Immature natural killer cell (primary cell): ENCODE data around the gene MYBBP1A. TPM values are rescaled to one million over a fixed set of nuclear protein-coding genes. Genes with fewer than 3 reads are reported as not detected.
A peak's percentile ranks its signal among the peaks of the same experiment; 100 is the strongest.

Source experiments
- DNase-seq, 3 donors: peaks; one replicate each; pipeline ENCODE4 v3.0.0; 2022; ENCODE audit warnings: mixed read lengths in 1 of 3
- H3K27ac Mint-ChIP-seq, 6 donors: one replicate each; pipeline ENCODE4 v1.8.0; 2020; ENCODE audit warnings: mixed read lengths in 6 of 6, mild to moderate bottlenecking in 5 of 6, inconsistent platforms in 4 of 6, moderate library complexity in 3 of 6
- H3K27me3 Mint-ChIP-seq, 3 donors: one replicate each; pipeline ENCODE4 v1.8.0; 2020 to 2021; ENCODE audit warnings: low read depth in 3 of 3, mild to moderate bottlenecking in 3 of 3, mixed read lengths in 3 of 3, moderate library complexity in 3 of 3, inconsistent platforms in 1 of 3
- H3K36me3 Mint-ChIP-seq, 3 donors: one replicate each; pipeline ENCODE4 v1.8.0; 2020; ENCODE audit warnings: mixed read lengths in 3 of 3, inconsistent platforms in 2 of 3, mild to moderate bottlenecking in 2 of 3
- H3K4me1 Mint-ChIP-seq, 2 donors: one replicate each; pipeline ENCODE4 v1.8.0; 2020; ENCODE audit warnings: inconsistent platforms in 2 of 2, mild to moderate bottlenecking in 2 of 2, mixed read lengths in 2 of 2, moderate library complexity in 1 of 2
- H3K4me3 Mint-ChIP-seq, 5 donors: one replicate each; pipeline ENCODE4 v1.8.0; 2020; ENCODE audit warnings: mild to moderate bottlenecking in 5 of 5, mixed read lengths in 5 of 5, inconsistent platforms in 3 of 5, moderate library complexity in 3 of 5
- H3K9me3 Mint-ChIP-seq, 6 donors: one replicate each; pipeline ENCODE4 v1.8.0; 2020; ENCODE audit warnings: mild to moderate bottlenecking in 6 of 6, mixed read lengths in 6 of 6, inconsistent platforms in 4 of 6, moderate library complexity in 3 of 6
- polyA plus RNA-seq, 3 donors: library from polyadenylated mRNA; unstranded; fragments of 300-500 nt; fragmentation: Illumina TruSeq; gene quantifications; one replicate each; pipeline ENCODE4 v1.2.3, GENCODE V29; 2021

The MYBBP1A gene
- polyA plus RNA-seq, 3 donors from 2014 or later, result 3.5 to 21.9 (median 7.2) TPM

- Mint-ChIP-seq H3K4me1 (no peaks in the 10 kb centered on the region), H3K36me3 (peaks cover 0 to 4% (median 0%) of the 10 kb centered on the region in 3 donors), H3K27me3 (peaks cover 3 to 6% (median 4%) of the 10 kb centered on the region in 3 donors), H3K4me3 (no peak overlapping the region), H3K27ac (no peak overlapping the region), H3K9me3 (no peaks in the 10 kb centered on the region)
- DNase-seq, result no peak
Measured at GRCh38 chr17:4530799-4531730, 24.1 kb downstream of the MYBBP1A start.

DNA sequence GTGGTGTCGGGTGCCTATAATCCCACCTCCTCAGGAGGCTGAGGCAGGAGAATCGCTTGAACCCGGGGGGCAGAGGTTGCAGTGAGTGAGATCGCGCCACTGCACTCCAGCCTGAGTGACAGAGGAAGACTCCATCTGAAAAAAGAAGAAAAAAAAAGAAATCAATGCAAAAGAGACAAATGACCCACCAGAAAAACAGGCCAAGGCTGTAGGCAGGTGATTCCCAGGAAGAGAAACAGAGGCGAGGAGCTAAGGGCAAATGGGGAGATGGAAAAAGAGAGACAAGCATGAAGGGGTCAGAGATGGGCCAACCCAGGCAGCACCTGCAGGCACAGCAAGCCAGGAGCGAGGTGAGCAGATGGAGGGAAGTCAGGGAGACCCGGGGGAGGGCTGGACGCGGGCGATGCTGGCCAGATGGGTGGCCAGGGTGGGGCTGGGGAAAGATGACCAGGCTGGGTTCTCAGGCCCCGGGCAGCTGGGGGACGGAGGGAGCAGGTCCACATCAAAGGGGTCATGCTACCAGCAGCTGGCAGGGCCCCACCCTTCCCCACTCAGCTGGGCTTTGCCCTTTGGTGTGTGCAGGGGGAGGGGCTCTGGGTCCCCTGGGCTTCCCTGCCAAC is 25.5 kb downstream of the MYBBP1A start:
- H3K9me3 Mint-ChIP-seq, result no peaks in the 10 kb centered on the region

GRCh38 chr17:4527566-4528125 is 27.5 kb downstream of the MYBBP1A start:
- Mint-ChIP-seq H3K4me3 (no peak overlapping the region), H3K27me3 (peaks cover 3 to 4% (median 4%) of the 10 kb centered on the region in 3 donors), H3K4me1 (no peaks in the 10 kb centered on the region), H3K9me3 (no peaks in the 10 kb centered on the region), H3K36me3 (peaks cover 0 to 4% (median 0%) of the 10 kb centered on the region in 3 donors), H3K27ac (no peak overlapping the region)
- no peak for DNase-seq

More for the DNA sequence above, 25.5 kb downstream of the MYBBP1A start:
- H3K36me3 Mint-ChIP-seq, result peaks cover 0 to 4% (median 0%) of the 10 kb centered on the region in 3 donors
- peaks cover 3 to 6% (median 4%) of the 10 kb centered on the region in 3 donors for H3K27me3 Mint-ChIP-seq
- no peaks in the 10 kb centered on the region for H3K4me1 Mint-ChIP-seq
- H3K4me3 Mint-ChIP-seq, result no peak overlapping the region
- peak overlapping the region in 1 of 6 donors; percentile 46 for H3K27ac Mint-ChIP-seq
- DNase-seq, result no peak

- no peaks in the 10 kb centered on the region for H3K4me1 Mint-ChIP-seq
- no peaks in the 10 kb centered on the region for H3K9me3 Mint-ChIP-seq
- no peak overlapping the region for H3K4me3 Mint-ChIP-seq
- H3K36me3 Mint-ChIP-seq, result peaks cover 0 to 3% (median 0%) of the 10 kb centered on the region in 3 donors
- no peak overlapping the region for H3K27ac Mint-ChIP-seq
- no peak for DNase-seq
- H3K27me3 Mint-ChIP-seq, result peaks cover 3 to 4% (median 4%) of the 10 kb centered on the region in 3 donors
Measured at GRCh38 chr17:4527134-4527533, 28.1 kb downstream of the MYBBP1A start.

DNA sequence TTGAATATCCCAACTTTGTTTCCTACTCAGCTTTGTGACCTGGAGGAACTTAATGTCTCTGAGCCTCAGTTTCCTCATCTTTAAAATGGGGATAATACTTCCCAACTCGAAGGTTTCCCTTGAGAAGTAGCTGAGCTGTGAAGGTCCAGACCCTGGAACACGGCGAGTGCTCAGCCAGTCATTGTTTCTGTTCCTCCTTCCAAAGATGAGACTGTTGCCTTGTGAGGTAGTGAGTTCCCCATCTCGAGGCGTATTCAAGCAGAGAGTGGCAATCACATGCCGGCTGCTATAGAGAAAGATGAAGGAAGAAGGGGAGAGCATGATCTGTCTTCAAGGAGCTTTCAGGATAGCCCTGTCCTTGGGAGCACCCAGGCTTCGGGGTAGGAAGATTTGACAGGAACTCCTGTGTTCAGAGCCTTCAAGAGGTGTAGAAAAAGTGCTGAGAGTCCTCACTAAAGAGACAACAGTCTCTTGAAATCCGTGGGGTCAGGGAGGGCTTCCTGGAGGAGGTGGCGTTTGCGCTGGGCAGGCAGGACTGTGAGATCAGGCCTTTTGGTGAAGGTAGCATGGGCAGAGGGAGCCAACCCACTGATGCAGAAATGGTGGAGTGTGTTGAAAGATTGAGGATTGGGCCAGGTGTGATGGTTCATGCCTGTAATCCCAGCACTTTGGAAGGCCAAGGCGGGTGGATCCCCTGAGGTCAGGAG is 29.3 kb downstream of the MYBBP1A start:
- no peaks in the 10 kb centered on the region for H3K4me1 Mint-ChIP-seq
- H3K27ac Mint-ChIP-seq, result no peak overlapping the region
- no peak for DNase-seq
- H3K9me3 Mint-ChIP-seq, result no peaks in the 10 kb centered on the region
- H3K36me3 Mint-ChIP-seq, result no peaks in the 10 kb centered on the region
- no peak overlapping the region for H3K4me3 Mint-ChIP-seq
- H3K27me3 Mint-ChIP-seq, result peaks cover 1 to 4% (median 3%) of the 10 kb centered on the region in 3 donors

DNA sequence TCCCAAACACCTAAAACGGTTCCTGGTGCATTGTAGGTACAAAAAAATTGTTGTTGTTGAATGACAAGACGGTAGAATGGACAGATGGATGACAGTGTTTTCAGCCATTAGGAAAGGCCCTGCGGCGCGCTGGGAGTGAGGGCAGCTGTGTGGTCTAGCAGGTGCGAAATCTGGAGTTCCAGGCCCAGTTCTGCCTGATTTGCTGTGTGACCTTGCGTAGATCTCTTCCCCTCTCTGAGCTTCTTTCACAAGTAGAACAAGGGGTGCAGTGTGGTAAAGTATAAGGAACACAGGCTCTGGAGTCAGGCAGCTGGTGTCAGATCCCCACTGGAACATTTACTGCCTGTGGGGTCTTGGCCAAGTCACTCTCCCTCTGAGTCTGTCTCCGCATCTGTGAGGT is 31.2 kb downstream of the MYBBP1A start:
- Mint-ChIP-seq H3K4me3 (no peak overlapping the region), H3K27me3 (peaks cover 1 to 3% (median 1%) of the 10 kb centered on the region in 3 donors), H3K36me3 (no peaks in the 10 kb centered on the region), H3K27ac (no peak overlapping the region), H3K9me3 (no peaks in the 10 kb centered on the region), H3K4me1 (no peaks in the 10 kb centered on the region)
- DNase-seq, result no peak

DNA sequence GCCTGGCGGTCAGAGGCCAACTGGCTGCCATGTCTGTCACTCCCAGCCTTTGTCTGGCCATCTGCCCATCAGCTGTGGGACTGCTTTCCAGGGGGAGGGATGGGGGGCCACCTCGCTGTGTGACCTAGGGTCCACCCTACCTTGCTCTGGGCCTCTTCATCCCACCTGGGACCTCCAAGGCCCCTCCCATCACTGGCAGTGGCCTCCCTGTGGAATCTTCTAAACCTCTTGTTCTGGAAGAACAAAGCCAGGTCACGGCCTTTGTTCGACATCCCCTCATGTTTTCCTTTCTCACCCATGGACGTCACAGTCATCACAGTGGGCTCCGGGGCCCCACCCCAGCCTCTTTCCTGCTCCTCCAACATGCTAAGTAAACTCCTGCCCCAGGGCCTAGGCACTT is 32.5 kb downstream of the MYBBP1A start:
- Mint-ChIP-seq H3K9me3 (no peaks in the 10 kb centered on the region), H3K4me3 (no peak overlapping the region), H3K4me1 (no peaks in the 10 kb centered on the region), H3K27ac (no peak overlapping the region), H3K27me3 (peaks cover 0 to 3% (median 1%) of the 10 kb centered on the region in 3 donors), H3K36me3 (no peaks in the 10 kb centered on the region)
- no peak for DNase-seq

DNA sequence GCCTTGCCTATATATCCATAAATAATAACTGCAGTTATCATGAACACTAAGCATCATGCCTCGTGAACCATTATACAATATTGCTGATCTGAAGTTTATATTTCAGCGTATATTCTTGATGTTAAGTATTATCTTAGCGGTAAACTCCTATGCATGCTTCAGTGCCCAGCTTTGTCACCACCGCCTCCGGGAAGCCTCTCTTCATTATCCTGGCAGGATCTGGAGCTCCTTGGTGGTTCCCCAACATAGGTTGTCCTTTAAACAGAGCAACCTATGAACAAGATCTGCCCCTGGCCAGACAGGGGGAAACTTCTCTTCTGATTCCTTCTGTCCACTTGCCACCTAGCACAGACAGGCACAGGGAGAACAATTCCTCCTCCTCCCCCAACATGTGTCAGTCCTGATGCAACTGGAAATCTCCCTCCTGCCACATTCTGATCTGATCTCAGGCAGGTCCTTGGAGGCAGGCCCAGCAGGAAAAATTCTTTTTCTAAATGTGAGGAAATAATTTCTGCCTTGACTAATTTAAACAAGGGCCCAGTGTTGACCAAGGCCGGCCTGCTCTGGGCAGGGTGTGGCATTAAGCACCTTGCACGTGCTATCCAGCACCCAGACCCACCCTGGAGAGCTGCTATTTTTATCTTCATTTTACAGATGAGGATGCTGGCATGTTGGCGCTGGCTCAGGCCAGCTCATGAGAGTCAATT is 34.1 kb downstream of the MYBBP1A start:
- H3K36me3 Mint-ChIP-seq, result no peaks in the 10 kb centered on the region
- no peak overlapping the region for H3K27ac Mint-ChIP-seq
- H3K27me3 Mint-ChIP-seq, result peaks cover 0 to under 1% (median 0%) of the 10 kb centered on the region in 3 donors
- H3K4me1 Mint-ChIP-seq, result no peaks in the 10 kb centered on the region
- H3K9me3 Mint-ChIP-seq, result no peaks in the 10 kb centered on the region
- no peak overlapping the region for H3K4me3 Mint-ChIP-seq
- no peak for DNase-seq

DNA sequence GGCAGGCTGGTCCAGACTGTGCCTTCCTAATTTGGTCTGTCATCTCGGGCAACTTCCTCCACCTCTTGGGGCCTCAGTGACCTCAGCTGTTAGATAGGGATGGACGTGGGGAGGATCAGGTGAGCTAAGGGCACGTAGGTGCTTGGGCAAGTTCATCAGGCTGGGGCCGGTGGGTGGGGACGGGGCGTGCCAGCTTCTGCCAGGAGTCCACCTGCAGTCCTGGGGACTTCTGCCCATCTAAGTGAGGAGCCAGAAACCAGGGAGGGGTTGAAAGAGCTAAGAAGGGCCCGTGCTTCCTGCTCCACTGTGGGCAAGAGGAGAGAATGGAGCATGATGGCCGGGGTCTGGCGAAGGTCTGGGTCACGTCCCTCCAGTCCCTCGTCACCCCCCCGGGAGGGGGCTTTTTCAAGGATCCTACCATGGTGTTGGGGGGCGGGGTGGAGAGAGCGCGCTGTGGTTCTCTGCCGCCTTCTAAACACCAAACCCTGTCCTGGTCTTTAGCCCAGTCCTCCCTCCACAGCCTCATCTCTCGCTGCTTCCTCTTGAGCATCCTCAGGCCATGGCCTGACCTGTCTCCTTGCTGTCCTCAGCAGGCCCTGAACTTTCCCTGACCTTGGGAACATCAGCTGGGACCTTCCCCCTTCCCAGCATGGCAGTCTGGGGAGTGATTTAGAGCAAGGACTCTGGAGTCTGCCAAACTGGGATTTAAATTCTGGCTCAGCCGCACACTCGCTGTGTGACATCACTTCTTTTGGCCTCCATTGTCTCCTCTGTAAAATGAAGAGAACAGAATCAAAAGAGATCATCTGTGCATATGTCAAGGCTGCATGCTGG is 34.9 kb downstream of the MYBBP1A start:
- H3K36me3 Mint-ChIP-seq, result no peaks in the 10 kb centered on the region
- no peak overlapping the region for H3K27ac Mint-ChIP-seq
- no peaks in the 10 kb centered on the region for H3K9me3 Mint-ChIP-seq
- no peak overlapping the region for H3K4me3 Mint-ChIP-seq
- peaks cover 0 to 1% (median 0%) of the 10 kb centered on the region in 3 donors for H3K27me3 Mint-ChIP-seq
- DNase-seq, result no peak
- H3K4me1 Mint-ChIP-seq, result no peaks in the 10 kb centered on the region

DNA sequence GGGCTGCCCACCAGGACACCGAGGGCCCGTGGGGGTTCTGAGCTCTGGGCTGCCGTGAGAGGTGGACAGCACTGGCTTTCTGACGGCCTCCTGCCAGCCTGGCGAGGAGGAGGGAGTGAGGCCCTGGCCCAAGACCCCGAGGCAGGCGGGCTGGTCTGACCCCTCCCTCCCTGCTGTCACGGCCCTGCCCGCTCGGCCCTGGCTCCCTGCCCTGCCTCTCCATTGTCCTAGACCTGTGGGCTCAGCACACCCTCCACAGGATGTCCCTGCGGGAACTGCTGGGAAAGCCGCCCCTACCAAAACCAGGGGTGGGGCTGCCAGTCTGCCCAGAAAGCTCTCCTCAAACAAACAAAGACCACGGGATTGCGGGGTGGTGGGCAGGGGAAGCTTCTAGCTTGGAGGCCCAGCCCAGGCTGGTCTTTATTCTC is 35.8 kb downstream of the MYBBP1A start:
- H3K4me1 Mint-ChIP-seq, result no peaks in the 10 kb centered on the region
- H3K9me3 Mint-ChIP-seq, result no peaks in the 10 kb centered on the region
- H3K36me3 Mint-ChIP-seq, result no peaks in the 10 kb centered on the region
- no peak overlapping the region for H3K4me3 Mint-ChIP-seq
- DNase-seq, result no peak
- no peak overlapping the region for H3K27ac Mint-ChIP-seq
- H3K27me3 Mint-ChIP-seq, result peaks cover 0 to 1% (median 0%) of the 10 kb centered on the region in 3 donors

DNA sequence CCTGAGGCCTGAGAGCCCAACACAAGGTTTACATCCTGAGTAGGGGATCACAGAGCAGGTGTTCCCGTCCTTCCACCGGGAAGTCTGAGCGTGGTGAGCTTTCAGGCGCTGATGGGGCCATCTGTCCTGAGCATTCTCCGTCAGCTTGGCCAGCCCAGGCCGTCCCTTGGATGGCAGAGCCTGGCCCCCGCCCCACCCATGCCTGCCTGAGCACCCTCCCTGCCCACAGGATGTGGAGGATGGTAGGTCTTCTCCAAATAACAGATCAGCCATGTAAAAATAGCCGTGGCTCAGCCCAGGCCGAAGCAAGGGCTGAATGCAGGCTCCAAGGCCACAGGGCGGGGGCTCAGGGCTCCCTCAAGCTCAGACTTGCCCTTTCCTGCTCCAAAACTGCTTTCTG is 36.3 kb downstream of the MYBBP1A start:
- H3K36me3 Mint-ChIP-seq, result no peaks in the 10 kb centered on the region
- H3K4me3 Mint-ChIP-seq, result no peak overlapping the region
- peaks cover 0 to 1% (median 0%) of the 10 kb centered on the region in 3 donors for H3K27me3 Mint-ChIP-seq
- H3K4me1 Mint-ChIP-seq, result no peaks in the 10 kb centered on the region
- no peaks in the 10 kb centered on the region for H3K9me3 Mint-ChIP-seq
- H3K27ac Mint-ChIP-seq, result no peak overlapping the region
- DNase-seq, result no peak

GRCh38 chr17:4516735-4517134 is 38.4 kb downstream of the MYBBP1A start:
- H3K36me3 Mint-ChIP-seq, result no peaks in the 10 kb centered on the region
- H3K4me1 Mint-ChIP-seq, result no peaks in the 10 kb centered on the region
- peaks cover 0 to 1% (median 0%) of the 10 kb centered on the region in 3 donors for H3K27me3 Mint-ChIP-seq
- H3K9me3 Mint-ChIP-seq, result no peaks in the 10 kb centered on the region
- no peak overlapping the region for H3K4me3 Mint-ChIP-seq
- no peak overlapping the region for H3K27ac Mint-ChIP-seq
- no peak for DNase-seq
